ENCODE measurements around the gene GUSB. TPM values are rescaled to one million over a fixed set of nuclear protein-coding genes. Genes with fewer than 3 reads are reported as not detected.

Gene GUSB
- total and polyA plus RNA-seq, 2 experiments from 2014 or later: 33.6 to 47.0 TPM

GRCh38 chr7:65925040-65925439, 57.0 kb downstream of the GUSB start:
- Histone ChIP-seq H3K27me3 (ENCODE audit: insufficient read depth) (no peaks in the 10 kb centered on the region), H3K4me3 (no peak overlapping the region), H3K79me2 (replicated peaks; ENCODE audit: insufficient read depth) (peaks cover 73% of the 10 kb centered on the region), H3K27ac (ENCODE audit: low read depth) (no peak overlapping the region), H3K9me2 (ENCODE audit: insufficient read depth) (no peaks in the 10 kb centered on the region), H3K36me3 (ENCODE audit: insufficient read depth) (no peaks in the 10 kb centered on the region), H2AFZ (no peak overlapping the region), H3F3A (replicated peaks; ENCODE audit: low read depth) (no peaks in the 10 kb centered on the region), H3K4me2 (no peak overlapping the region), H4K20me1 (replicated peaks; ENCODE audit: insufficient read depth) (peaks cover 57% of the 10 kb centered on the region), H3K4me1 (ENCODE audit: insufficient read depth) (0 out of 2 replicates have a peak, but pooled peaks cover 10% of the 10 kb centered on the region)
- DNase-seq (ENCODE audit: low spot score): no peak
- H3K4me3 Mint-ChIP-seq: no peak overlapping the region
- H3K36me3 Mint-ChIP-seq (ENCODE audit: low read depth): no peaks in the 10 kb centered on the region
- no peak overlapping the region for H3K27ac Mint-ChIP-seq
- no peak for ATAC-seq
- H3K4me1 Mint-ChIP-seq: peaks cover 4% of the 10 kb centered on the region; the same call in 2 of the 3 replicates
- peaks cover 4% of the 10 kb centered on the region for H3K27me3 Mint-ChIP-seq (ENCODE audit: insufficient read depth, low read depth, poor library complexity)
- TF ChIP-seq NANOG (IDR thresholded peaks at IDR 0.05; ENCODE audit: borderline replicate concordance) (no peak), EZH2 (IDR thresholded peaks at IDR 0.05; ENCODE audit: low read depth, unreplicated experiment) (no peak), POLR2AphosphoS5 (IDR thresholded peaks at IDR 0.05; ENCODE audit: low read depth) (no peak), STAT1 (IDR thresholded peaks at IDR 0.05; ENCODE audit: unreplicated experiment) (no peak), ZNF114 (CRISPR knock-in tag; IDR thresholded peaks at IDR 0.05) (no peak), ETS1 (IDR thresholded peaks at IDR 0.05) (no peak), EZH2phosphoT487 (IDR thresholded peaks at IDR 0.05; ENCODE audit: unreplicated experiment) (no peak), ZNF331 (CRISPR knock-in tag; IDR thresholded peaks at IDR 0.05; ENCODE audit: low read depth) (no peak), JUNB (IDR thresholded peaks at IDR 0.05; ENCODE audit: unreplicated experiment) (no peak)
- H3K9me3 Mint-ChIP-seq: no peaks in the 10 kb centered on the region

- Histone ChIP-seq H2AFZ (no peak overlapping the region), H3K4me3 (no peak overlapping the region), H3K4me2 (no peak overlapping the region), H3F3A (replicated peaks; ENCODE audit: low read depth) (no peaks in the 10 kb centered on the region), H3K36me3 (ENCODE audit: insufficient read depth) (no peaks in the 10 kb centered on the region), H3K27me3 (ENCODE audit: insufficient read depth) (no peaks in the 10 kb centered on the region), H4K20me1 (replicated peaks; ENCODE audit: insufficient read depth) (peaks cover 57% of the 10 kb centered on the region), H3K9me2 (ENCODE audit: insufficient read depth) (no peaks in the 10 kb centered on the region), H3K4me1 (ENCODE audit: insufficient read depth) (0 out of 2 replicates have a peak, but pooled peaks cover 10% of the 10 kb centered on the region), H3K27ac (ENCODE audit: low read depth) (no peak overlapping the region), H3K79me2 (replicated peaks; ENCODE audit: insufficient read depth) (peaks cover 64% of the 10 kb centered on the region)
- DNase-seq (ENCODE audit: low spot score) (no peak), ATAC-seq (no peak)
- no peaks in the 10 kb centered on the region for H3K36me3 Mint-ChIP-seq (ENCODE audit: low read depth)
- peaks cover 4% of the 10 kb centered on the region for H3K27me3 Mint-ChIP-seq (ENCODE audit: insufficient read depth, low read depth, poor library complexity)
- no peak overlapping the region for H3K27ac Mint-ChIP-seq
- no peak overlapping the region for H3K4me3 Mint-ChIP-seq
- peaks cover 4% of the 10 kb centered on the region; the same call in 2 of the 3 replicates for H3K4me1 Mint-ChIP-seq
- no peaks in the 10 kb centered on the region for H3K9me3 Mint-ChIP-seq
- TF ChIP-seq CREB1 (CRISPR knock-in tag; IDR thresholded peaks at IDR 0.05; ENCODE audit: low read depth): no peak
- TF ChIP-seq ZNF462 (CRISPR knock-in tag; IDR thresholded peaks at IDR 0.05): no peak
- no peak for TF ChIP-seq ZNF114 (CRISPR knock-in tag; IDR thresholded peaks at IDR 0.05)
- no peak for TF ChIP-seq EZH2phosphoT487 (IDR thresholded peaks at IDR 0.05; ENCODE audit: unreplicated experiment)
- TF ChIP-seq NANOG (IDR thresholded peaks at IDR 0.05; ENCODE audit: borderline replicate concordance): no peak
- TF ChIP-seq, protein P1, sequence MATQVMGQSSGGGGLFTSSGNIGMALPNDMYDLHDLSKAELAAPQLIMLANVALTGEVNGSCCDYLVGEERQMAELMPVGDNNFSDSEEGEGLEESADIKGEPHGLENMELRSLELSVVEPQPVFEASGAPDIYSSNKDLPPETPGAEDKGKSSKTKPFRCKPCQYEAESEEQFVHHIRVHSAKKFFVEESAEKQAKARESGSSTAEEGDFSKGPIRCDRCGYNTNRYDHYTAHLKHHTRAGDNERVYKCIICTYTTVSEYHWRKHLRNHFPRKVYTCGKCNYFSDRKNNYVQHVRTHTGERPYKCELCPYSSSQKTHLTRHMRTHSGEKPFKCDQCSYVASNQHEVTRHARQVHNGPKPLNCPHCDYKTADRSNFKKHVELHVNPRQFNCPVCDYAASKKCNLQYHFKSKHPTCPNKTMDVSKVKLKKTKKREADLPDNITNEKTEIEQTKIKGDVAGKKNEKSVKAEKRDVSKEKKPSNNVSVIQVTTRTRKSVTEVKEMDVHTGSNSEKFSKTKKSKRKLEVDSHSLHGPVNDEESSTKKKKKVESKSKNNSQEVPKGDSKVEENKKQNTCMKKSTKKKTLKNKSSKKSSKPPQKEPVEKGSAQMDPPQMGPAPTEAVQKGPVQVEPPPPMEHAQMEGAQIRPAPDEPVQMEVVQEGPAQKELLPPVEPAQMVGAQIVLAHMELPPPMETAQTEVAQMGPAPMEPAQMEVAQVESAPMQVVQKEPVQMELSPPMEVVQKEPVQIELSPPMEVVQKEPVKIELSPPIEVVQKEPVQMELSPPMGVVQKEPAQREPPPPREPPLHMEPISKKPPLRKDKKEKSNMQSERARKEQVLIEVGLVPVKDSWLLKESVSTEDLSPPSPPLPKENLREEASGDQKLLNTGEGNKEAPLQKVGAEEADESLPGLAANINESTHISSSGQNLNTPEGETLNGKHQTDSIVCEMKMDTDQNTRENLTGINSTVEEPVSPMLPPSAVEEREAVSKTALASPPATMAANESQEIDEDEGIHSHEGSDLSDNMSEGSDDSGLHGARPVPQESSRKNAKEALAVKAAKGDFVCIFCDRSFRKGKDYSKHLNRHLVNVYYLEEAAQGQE (IDR thresholded peaks at IDR 0.05; ENCODE audit: unreplicated experiment): no peak
- TF ChIP-seq JUNB (IDR thresholded peaks at IDR 0.05; ENCODE audit: unreplicated experiment): no peak
Observed at GRCh38 chr7:65924193-65924592, 57.8 kb downstream of the GUSB start.

Measured in GM23338 (cell line).